Dermis blood vessel endothelial cell (primary cell): Measurements from ENCODE around the gene PGAM5. TPM values are rescaled to one million over a fixed set of nuclear protein-coding genes. Genes with fewer than 3 reads are reported as not detected.
"Not testable (repeated sequence)": the region's sequence is repeated elsewhere in the genome, so short reads cannot be mapped to it uniquely, and the experiment has no call there.

Experiments used
- DNase-seq: peaks from one replicate; pipeline ENCODE4 v3.0.0; 2010
- total RNA-seq: library from RNA; depleted of rRNA; stranded (reverse); fragments of >200 nt; gene quantifications from 2 replicates; pipeline ENCODE4 v1.2.3, GENCODE V29; 2014

PGAM5 gene
- total RNA-seq, 1 donor from 2014 or later: 63.3 TPM

DNA sequence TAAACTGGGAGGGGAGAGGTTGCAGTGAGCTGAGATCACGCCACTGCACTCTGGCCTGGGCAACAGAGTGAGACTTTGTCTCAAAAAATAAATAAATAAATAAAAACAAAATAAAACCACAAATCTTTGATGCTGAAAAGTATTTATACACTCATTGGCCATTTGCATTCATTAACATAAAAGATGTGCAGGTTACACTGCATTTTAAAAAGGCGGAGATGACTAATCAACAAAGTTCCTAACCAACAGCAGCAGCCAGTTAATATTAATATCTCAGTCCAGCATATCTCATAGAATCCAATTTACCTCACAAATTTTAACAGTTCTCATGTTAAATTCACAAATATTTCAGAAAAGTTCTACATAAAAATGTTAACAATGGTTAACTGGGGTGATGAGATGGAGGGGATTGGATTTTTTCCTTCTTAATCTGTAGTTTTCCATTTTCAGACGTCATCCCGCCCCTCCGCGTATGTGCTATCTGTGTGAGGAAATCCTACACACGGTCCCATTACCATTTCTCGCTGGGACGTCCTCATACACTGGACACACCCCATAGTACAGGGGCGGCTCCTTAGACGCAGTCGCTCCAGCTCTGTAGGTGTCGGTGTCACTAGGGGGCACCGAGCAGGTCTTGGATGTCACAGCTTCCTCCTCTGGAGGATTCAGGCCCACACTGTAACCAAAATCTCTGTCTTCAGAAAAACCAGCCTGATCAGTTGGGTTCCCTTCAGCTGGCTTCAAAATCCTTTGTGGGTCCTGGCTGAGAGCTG, 43.7 kb downstream of the PGAM5 start:
- DNase-seq: no peak

DNA sequence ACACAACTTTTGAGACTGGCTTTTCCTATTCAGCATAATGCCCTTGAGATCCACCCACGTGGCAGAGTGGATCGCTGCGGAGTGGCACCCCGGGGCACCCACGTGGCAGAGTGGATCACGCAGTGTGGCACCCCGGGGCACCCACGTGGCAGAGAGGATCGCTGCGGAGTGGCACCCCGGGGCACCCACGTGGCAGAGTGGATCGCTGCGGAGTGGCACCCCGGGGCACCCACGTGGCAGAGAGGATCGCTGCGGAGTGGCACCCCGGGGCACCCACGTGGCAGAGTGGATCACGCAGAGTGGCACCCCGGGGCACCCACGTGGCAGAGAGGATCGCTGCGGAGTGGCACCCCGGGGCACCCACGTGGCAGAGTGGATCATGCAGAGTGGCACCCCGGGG, 48.2 kb downstream of the PGAM5 start:
- not testable (repeated sequence) for DNase-seq

GRCh38 chr12:132759359-132759758, 48.7 kb downstream of the PGAM5 start:
- DNase-seq: no peak

- DNase-seq: peak; percentile 70
These were observed 50.6 kb downstream of the PGAM5 start, which contains the start of gene ANKLE2 for GRCh38 chr12:132761032-132761920. TSS of gene ANKLE2 (minus strand) at chr12:132761832. CDS start at chr12:132761798, 34 bp downstream.

DNA sequence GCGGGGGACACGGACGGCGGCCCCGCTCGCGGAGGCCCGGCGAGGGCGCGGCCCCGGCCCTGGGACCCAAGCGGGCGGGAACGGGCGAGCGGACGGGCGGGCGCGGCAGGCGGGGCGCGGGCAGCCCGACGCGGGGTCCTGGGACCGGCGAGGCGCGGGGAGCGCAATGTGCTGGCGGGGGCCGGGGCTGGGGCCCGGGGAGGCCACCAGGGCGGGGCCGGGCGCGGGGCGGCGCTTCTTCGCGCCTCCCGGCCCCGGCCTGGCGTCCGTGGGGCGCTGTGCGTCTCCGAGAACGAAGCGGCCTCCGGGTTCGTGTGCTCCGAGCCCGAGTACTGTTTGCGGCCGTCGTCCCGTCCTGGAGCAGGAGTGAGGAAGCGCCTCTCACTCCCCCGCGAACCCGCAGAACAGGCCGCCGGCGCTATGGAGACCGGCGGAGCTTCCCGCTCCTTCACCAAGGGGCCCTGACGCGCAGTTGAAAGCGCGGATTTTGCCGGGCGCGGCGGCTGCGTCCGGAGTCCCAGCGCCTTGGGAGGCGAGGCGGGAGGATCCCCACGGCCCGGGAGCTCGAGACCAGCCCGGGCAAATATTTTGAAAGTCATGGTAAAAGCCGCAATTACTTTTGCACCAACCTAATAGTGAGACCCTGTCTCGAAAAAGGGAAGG, 51.4 kb downstream of the PGAM5 start:
- DNase-seq: peak; percentile 91

GRCh38 chr12:132764231-132764630, 53.6 kb downstream of the PGAM5 start:
- DNase-seq: no peak

GRCh38 chr12:132765361-132765760, 54.7 kb downstream of the PGAM5 start:
- no peak for DNase-seq

- peak; percentile 82 for DNase-seq
These were observed 55.9 kb downstream of the PGAM5 start for GRCh38 chr12:132766380-132767085.

DNA sequence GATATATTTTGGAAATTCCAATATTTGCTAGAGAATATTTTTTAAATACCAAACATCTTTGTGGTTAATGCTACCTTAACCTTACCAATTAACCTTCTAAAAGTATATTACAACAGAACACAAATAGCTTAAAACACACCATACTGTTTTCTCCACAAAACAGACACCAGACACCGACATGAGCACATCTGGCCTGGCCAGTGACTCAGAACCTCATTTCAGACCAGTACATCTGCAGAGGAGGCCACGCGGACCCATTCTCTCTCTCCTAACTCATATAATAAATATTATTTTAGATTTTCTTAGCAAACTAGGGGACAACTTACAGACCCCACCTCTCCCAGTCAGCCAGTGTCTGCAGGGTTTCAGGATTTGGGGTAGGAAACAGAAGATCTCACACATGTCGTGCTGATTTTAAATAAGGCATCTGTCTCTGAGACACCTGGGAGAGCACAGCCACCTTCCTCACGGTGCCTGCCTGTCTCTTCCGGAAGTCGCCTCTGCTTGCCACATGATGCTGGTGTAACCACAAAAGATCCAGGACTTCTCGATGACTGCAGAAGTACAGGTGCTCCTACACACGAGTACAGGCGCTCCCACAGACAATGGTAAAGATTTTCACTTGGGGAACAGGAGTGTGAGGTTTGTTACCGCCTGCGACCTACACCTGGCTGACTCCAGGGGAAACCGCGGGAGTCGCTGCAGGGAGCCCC, 60.6 kb downstream of the PGAM5 start:
- DNase-seq: no peak

Other genes starting within 250 kb of the PGAM5 start
- gene FBRSL1, start 220.7 kb upstream of the PGAM5 start, total RNA-seq: 4.4 and 4.8 TPM in 2 replicates
- gene LRCOL1, start 100.3 kb upstream of the PGAM5 start, total RNA-seq: 3.2 and 6.6 TPM in 2 replicates
- 0.17 TPM in 1 of 2 replicates, not detected in the other for gene P2RX2, start 92.1 kb upstream of the PGAM5 start, total RNA-seq
- gene POLE, start 23.5 kb upstream of the PGAM5 start, total RNA-seq: 32.5 and 39.7 TPM in 2 replicates
- 27.3 and 34.4 TPM in 2 replicates for gene PXMP2, start 23.3 kb upstream of the PGAM5 start, total RNA-seq
- 51.6 and 61.6 TPM in 2 replicates for gene ANKLE2, start 51.0 kb downstream of the PGAM5 start, total RNA-seq
- gene GOLGA3, start 118.0 kb downstream of the PGAM5 start, total RNA-seq: 101 and 139 TPM in 2 replicates
- 50.0 and 50.5 TPM in 2 replicates for gene CHFR, start 176.8 kb downstream of the PGAM5 start, total RNA-seq
- gene ZNF605, start 245.5 kb downstream of the PGAM5 start, total RNA-seq: 6.5 and 8.2 TPM in 2 replicates